Measurements from ENCODE around the gene DOCK4. TPM values are rescaled to one million over a fixed set of nuclear protein-coding genes. Genes with fewer than 3 reads are reported as not detected.

DOCK4 gene
- total and polyA plus RNA-seq, 3 donors from 2014 or later, result 5.4 to 17.1 (median 12.4) TPM

DNA sequence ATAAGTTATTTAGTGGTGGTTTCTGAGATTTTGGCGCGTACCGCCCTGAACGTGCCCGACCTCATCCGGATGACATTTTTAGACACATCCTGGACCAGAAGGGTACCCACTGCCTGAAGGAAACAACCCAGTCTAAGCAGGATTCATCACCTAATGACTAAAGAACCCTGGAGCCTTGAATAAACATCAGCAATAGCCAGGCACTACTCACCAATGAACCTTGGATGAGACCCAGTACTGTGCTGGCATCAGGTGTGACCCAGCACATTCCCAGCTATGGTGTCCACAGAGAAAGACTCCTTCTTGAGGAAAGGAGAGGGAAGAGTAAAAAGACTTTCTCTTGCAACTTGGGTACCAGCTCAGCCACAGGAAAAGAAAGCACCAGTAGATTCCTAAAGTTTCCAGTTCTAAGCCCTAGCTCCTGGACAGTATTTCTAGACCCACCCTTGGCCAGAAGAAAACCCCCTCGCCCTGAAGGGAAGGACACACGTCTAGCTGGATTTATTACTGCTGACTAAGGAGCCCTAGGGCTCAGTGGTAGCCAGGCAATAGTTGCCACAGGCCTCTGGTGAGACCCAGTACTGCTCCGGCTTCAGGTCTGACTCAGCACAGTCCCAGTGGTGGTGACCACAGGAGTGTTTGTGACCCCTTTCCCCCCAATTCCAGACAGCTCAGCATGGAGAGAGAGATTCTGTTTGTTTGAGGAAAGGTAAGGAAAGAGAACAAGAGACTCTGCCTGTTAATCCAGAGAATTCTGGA lies 32.8 kb upstream of the DOCK4 start:
- Histone ChIP-seq H3K36me3 (ENCODE audit: low read depth, missing control alignments) (no peaks in the 10 kb centered on the region), H3K27ac (no peak overlapping the region), H3K27me3 (no peaks in the 10 kb centered on the region), H3K4me3 (no peak overlapping the region), H3K4me1 (no peaks in the 10 kb centered on the region), H3K9me3 (no peaks in the 10 kb centered on the region)
- WGBS, 2 donors, result 82 to 83% methylated on average over 8 to 9 of the region's 9 CpGs
- DNase-seq, result no peak
- intact Hi-C loops (cut with DNase I; ENCODE audit: low total_unique reads), result no loop called here
- no peak for TF ChIP-seq POLR2A (IDR thresholded peaks at IDR 0.05)
- TF ChIP-seq, protein P1, sequence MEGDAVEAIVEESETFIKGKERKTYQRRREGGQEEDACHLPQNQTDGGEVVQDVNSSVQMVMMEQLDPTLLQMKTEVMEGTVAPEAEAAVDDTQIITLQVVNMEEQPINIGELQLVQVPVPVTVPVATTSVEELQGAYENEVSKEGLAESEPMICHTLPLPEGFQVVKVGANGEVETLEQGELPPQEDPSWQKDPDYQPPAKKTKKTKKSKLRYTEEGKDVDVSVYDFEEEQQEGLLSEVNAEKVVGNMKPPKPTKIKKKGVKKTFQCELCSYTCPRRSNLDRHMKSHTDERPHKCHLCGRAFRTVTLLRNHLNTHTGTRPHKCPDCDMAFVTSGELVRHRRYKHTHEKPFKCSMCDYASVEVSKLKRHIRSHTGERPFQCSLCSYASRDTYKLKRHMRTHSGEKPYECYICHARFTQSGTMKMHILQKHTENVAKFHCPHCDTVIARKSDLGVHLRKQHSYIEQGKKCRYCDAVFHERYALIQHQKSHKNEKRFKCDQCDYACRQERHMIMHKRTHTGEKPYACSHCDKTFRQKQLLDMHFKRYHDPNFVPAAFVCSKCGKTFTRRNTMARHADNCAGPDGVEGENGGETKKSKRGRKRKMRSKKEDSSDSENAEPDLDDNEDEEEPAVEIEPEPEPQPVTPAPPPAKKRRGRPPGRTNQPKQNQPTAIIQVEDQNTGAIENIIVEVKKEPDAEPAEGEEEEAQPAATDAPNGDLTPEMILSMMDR (IDR thresholded peaks at IDR 0.05), result no peak

DNA sequence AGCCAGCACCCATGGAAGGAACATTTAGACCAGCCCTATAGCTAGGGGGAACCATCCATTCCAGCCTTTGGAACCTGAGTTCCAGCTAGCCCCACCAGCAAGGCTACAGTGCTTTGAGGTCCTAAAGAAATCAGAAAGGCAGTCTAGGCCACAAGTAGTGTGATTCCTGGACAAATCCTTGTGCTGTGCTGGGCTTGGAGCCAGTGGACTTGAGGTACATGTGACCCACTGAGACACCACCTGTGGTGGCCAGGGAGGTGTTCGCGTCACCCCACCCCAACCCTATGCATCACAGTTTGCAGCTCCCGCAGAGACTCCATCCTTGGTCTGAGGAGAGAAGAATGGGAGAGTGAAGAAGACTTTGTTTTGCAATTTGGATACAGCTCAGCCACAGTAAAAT lies 32.1 kb upstream of the DOCK4 start:
- intact Hi-C loops (cut with DNase I; ENCODE audit: low total_unique reads), result no loop called here
- DNase-seq, result no peak
- Histone ChIP-seq H3K27ac (no peak overlapping the region), H3K36me3 (ENCODE audit: low read depth, missing control alignments) (no peaks in the 10 kb centered on the region), H3K4me3 (no peak overlapping the region), H3K4me1 (no peaks in the 10 kb centered on the region), H3K27me3 (no peaks in the 10 kb centered on the region), H3K9me3 (no peaks in the 10 kb centered on the region)
- no peak for TF ChIP-seq POLR2A (IDR thresholded peaks at IDR 0.05)
- TF ChIP-seq, protein P1 (IDR thresholded peaks at IDR 0.05), result no peak
- 85 to 100% methylated on average over 3 of the region's 3 CpGs for WGBS, 2 donors

DNA sequence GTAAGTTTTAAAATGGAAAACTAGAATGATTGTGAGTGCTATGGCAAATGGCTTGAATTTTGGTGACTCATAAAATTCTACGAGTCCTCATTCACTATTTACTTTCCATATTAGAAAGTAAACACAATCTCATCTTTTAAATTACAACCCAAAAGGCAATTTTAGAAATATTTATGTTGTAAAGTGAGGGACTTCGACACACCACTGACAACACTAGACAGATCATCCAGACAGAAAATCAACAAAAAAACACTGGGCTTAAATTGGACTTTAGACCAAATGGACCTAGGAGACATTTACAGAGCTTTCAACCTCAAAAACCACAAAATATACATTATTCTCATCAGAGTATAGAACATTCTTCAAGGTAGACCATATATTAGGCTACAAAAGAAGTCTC lies 30.4 kb upstream of the DOCK4 start:
- no peaks in the 10 kb centered on the region for H3K27me3 ChIP-seq
- no peak overlapping the region for H3K27ac ChIP-seq
- no peak overlapping the region for H3K4me3 ChIP-seq
- intact Hi-C loops (cut with DNase I; ENCODE audit: low total_unique reads), result no loop called here
- 96 to 100% methylated on average over 2 of the region's 2 CpGs for WGBS, 2 donors
- H3K36me3 ChIP-seq (ENCODE audit: low read depth, missing control alignments), result no peaks in the 10 kb centered on the region
- H3K9me3 ChIP-seq, result no peaks in the 10 kb centered on the region
- H3K4me1 ChIP-seq, result no peaks in the 10 kb centered on the region
- TF ChIP-seq, protein P1 (IDR thresholded peaks at IDR 0.05), result no peak
- TF ChIP-seq POLR2A (IDR thresholded peaks at IDR 0.05), result no peak
- no peak for DNase-seq

DNA sequence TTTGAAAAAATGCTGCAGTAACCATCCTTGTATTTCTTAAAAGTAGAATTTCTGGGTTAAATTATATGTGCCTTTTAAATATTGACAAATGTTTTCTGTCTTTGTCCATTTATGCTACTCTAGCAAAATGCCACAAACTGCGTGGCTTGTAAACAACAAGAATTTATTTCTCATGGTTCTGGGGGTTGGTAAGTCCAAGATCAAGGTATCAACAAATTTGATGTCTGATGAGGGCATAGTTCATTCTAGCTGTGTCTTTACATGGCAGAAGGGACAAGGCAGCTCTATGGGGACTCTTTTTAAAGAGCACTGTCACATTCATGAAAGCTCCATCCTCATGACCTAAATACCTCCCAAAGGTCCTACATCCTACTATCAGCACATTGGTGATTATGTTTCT lies 27.9 kb upstream of the DOCK4 start:
- no peak for TF ChIP-seq POLR2A (IDR thresholded peaks at IDR 0.05)
- TF ChIP-seq, protein P1 (IDR thresholded peaks at IDR 0.05), result no peak
- H3K27ac ChIP-seq, result no peak overlapping the region
- H3K4me1 ChIP-seq, result no peaks in the 10 kb centered on the region
- WGBS, 2 donors, result 92 to 100% methylated on average over 1 of the region's 1 CpG
- no peaks in the 10 kb centered on the region for H3K27me3 ChIP-seq
- no peak overlapping the region for H3K4me3 ChIP-seq
- no peaks in the 10 kb centered on the region for H3K9me3 ChIP-seq
- no peak for DNase-seq
- H3K36me3 ChIP-seq (ENCODE audit: low read depth, missing control alignments), result no peaks in the 10 kb centered on the region
- intact Hi-C loops (cut with DNase I; ENCODE audit: low total_unique reads), result no loop called here

All from testis (tissue), 3 donors.